Endodermal cell (in vitro differentiated cells): ENCODE results near the gene KCNE2. TPM values are rescaled to one million over a fixed set of nuclear protein-coding genes. Genes with fewer than 3 reads are reported as not detected.
"Not testable (repeated sequence)": the region's sequence is repeated elsewhere in the genome, so short reads cannot be mapped to it uniquely, and the experiment has no call there.

ENCODE experiments used
- DNase-seq: peaks from one replicate; pipeline ENCODE4 v3.0.0-alpha.2; 2017
- H3K27ac ChIP-seq: 2 replicates; pipeline ENCODE4 v1.5.1; 2013; ENCODE audit warnings: mild to moderate bottlenecking, low read depth, low read length, moderate library complexity
- H3K27me3 ChIP-seq: 2 replicates; pipeline ENCODE4 v1.6.1; 2013; ENCODE audit warnings: mild to moderate bottlenecking, low read length, moderate library complexity; ENCODE audit not compliant: insufficient read depth, control insufficient read depth, poor library complexity, severe bottlenecking
- H3K36me3 ChIP-seq: 2 replicates; pipeline ENCODE4 v1.7.0; 2013; ENCODE audit warnings: mild to moderate bottlenecking, low read length, moderate library complexity; ENCODE audit not compliant: control insufficient read depth, insufficient read depth
- H3K4me1 ChIP-seq: one replicate; pipeline ENCODE4 v1.7.0; 2013; ENCODE audit warnings: low read length; ENCODE audit not compliant: control insufficient read depth, insufficient read depth
- H3K4me3 ChIP-seq: 2 replicates; pipeline ENCODE4 v1.5.1; 2013; ENCODE audit warnings: mild to moderate bottlenecking, low read length, moderate library complexity
- H3K9ac ChIP-seq: 2 replicates; pipeline ENCODE4 v1.6.1; 2013; ENCODE audit warnings: mild to moderate bottlenecking, low read length, moderate library complexity; ENCODE audit not compliant: poor library complexity, severe bottlenecking; ENCODE audit errors: extremely low read depth
- H3K9me3 ChIP-seq: 2 replicates; pipeline ENCODE4 v1.6.1; 2013; ENCODE audit warnings: mild to moderate bottlenecking, low read length, moderate library complexity; ENCODE audit not compliant: control insufficient read depth
- H3K27ac Mint-ChIP-seq: 2 replicates; pipeline ENCODE4 v1.8.0; 2020; ENCODE audit warnings: mixed read lengths
- H3K27me3 Mint-ChIP-seq: 2 replicates; pipeline ENCODE4 v1.8.0; 2021; ENCODE audit warnings: mild to moderate bottlenecking, mixed read lengths; ENCODE audit not compliant: insufficient read depth
- H3K36me3 Mint-ChIP-seq: 2 replicates; pipeline ENCODE4 v1.8.0; 2020; ENCODE audit warnings: low read depth, mixed read lengths
- H3K4me1 Mint-ChIP-seq: 2 replicates; pipeline ENCODE4 v1.8.0; 2020; ENCODE audit warnings: mixed read lengths
- H3K4me3 Mint-ChIP-seq: 2 replicates; pipeline ENCODE4 v1.8.0; 2020; ENCODE audit warnings: mild to moderate bottlenecking, moderate library complexity, mixed read lengths
- H3K9me3 Mint-ChIP-seq: 2 replicates; pipeline ENCODE4 v1.8.0; 2020; ENCODE audit warnings: mild to moderate bottlenecking, mixed read lengths
- WGBS, 2 experiments: methylation state at CpG; one replicate each; pipeline versions ENCODE4 v1.1.5 to v1.1.7; 2013; ENCODE audit warnings: missing lambda C conversion rate in 2 of 2, mixed read lengths in 1 of 2; ENCODE audit not compliant: insufficient coverage in 1 of 2, insufficient read length in 1 of 2; 5-methylcytosine and 5-hydroxymethylcytosine counted together
- total RNA-seq, 2 donors: library from RNA; stranded (reverse); fragmentation: NEBNext Ultra II Directional in 1 of 2; extraction: Animal tissue kit (Norgen Biotek cat#: 25700) in 1 of 2; gene quantifications; 2 replicates in 1 of 2; 3 replicates in 1 of 2; pipeline ENCODE4 v1.2.1, GENCODE V29; 2021

The KCNE2 gene
- total RNA-seq, 2 donors from 2014 or later: 0.59 to 3.8 TPM

DNA sequence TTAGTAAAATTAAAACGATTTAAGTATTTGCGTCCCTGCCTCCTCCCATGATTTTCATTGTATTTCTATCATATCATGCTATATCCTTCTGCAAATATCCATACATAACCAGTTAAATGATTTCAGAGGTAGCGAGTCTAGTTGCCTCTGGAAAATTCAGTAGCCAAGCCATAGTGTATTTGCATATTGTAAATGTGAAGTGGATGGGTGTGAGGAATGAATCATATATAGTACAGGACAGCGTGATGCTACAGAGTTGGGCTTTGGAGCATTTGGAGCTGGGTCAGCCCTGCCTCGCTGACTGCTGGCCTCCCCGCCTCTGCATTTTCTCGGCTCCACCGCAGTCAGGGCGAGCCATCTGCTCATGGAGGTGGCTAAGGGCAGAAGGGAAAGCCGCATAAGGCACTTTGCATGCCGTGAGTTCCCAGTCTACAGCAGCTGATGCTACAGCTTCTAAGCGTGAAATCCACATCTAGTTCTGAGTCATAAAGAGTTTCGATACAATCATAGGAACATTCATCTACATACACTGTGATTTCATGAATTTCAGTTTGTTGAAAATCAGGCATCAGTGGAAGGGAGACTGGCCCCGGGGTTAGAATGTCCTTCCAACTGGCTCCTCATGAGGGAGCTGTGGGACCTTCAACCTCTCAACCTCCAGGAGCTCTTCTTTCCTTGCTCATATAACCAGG lies 20.1 kb downstream of the KCNE2 start:
- H3K4me1 Mint-ChIP-seq, H3K4me3 ChIP-seq, DNase-seq, H3K9ac ChIP-seq, H3K9me3 ChIP-seq, H3K36me3 ChIP-seq, H3K27ac ChIP-seq, H3K9me3 Mint-ChIP-seq, H3K36me3 Mint-ChIP-seq, H3K27me3 Mint-ChIP-seq, H3K27me3 ChIP-seq, H3K4me3 Mint-ChIP-seq, H3K4me1 ChIP-seq, H3K27ac Mint-ChIP-seq: not testable (repeated sequence)
- no CpG with 5 or more reads among the region's 14 CpGs for WGBS, 2 experiments

DNA sequence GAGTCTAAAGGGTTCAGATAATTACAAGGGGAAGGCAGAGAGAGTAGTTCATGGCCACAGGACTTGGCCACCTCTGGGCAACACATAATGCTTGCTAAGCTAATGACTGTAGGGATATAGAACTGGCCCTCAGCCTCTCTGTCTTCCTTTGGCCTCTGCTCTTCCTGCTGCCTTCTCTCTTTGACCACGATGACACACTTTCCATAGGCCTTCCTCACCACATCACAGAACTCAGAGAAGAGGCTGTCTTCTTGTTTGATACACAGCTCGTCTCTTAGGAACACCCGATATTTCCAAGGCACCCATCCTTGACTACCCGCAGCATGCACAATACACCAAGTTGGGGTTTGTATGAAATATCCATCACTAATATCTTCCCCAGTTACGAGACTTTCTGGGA lies 36.7 kb downstream of the KCNE2 start:
- H3K4me3 Mint-ChIP-seq, DNase-seq, H3K4me1 Mint-ChIP-seq, H3K27me3 Mint-ChIP-seq, H3K27ac ChIP-seq, H3K9ac ChIP-seq, H3K9me3 ChIP-seq, H3K4me1 ChIP-seq, H3K36me3 ChIP-seq, H3K36me3 Mint-ChIP-seq, H3K4me3 ChIP-seq, H3K27ac Mint-ChIP-seq, H3K9me3 Mint-ChIP-seq, H3K27me3 ChIP-seq: not testable (repeated sequence)
- no CpG with 5 or more reads among the region's 5 CpGs for WGBS, 2 experiments

DNA sequence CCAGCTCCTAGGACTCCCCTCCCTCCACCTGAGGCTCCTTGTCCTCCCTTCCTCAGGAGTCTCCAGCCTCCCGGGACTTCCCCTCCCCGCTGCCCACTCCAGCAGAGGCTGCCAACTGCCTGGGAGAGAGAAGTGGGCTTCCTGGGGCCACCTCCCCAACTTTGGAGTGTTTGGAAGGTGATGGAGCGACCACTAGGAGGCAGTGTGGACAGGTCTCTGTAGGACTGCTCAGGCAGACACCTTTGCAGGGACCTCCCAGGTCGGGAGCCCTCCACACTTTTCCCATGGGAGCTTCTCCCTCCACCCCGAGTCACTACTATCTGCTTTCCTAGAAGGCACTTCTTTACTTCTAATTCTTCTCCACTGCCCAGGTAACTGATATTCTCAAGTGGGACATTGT lies 40.9 kb downstream of the KCNE2 start:
- H3K4me3 ChIP-seq, H3K27ac ChIP-seq, H3K27ac Mint-ChIP-seq, H3K4me1 ChIP-seq, H3K36me3 Mint-ChIP-seq, H3K9me3 ChIP-seq, H3K9ac ChIP-seq, H3K9me3 Mint-ChIP-seq, H3K4me3 Mint-ChIP-seq, H3K4me1 Mint-ChIP-seq, DNase-seq, H3K36me3 ChIP-seq, H3K27me3 Mint-ChIP-seq, H3K27me3 ChIP-seq: not testable (repeated sequence)
- no CpG with 5 or more reads among the region's 5 CpGs for WGBS, 2 experiments

DNA sequence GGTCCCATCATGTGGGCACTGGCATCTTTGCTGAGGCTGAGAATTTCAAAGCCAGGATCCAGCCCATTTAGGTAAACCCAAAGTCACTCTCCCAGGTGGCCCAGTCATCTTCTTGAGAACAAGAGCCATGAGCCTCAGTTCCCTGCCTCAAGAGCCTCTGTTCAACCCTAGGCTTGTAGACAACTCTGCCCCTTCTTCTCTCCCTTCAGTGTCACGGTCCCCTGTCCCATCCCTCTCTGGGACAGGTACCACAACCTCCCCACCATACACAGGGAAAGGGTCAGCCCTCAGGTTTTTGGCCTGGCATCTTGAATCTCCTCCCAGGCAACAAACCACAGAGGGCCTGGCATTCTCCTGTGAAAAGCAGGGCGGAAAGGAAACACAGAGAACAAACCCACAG lies 41.9 kb downstream of the KCNE2 start:
- not testable (repeated sequence) for H3K36me3 Mint-ChIP-seq, H3K9me3 Mint-ChIP-seq, H3K27me3 ChIP-seq, H3K4me3 Mint-ChIP-seq, H3K27me3 Mint-ChIP-seq, H3K4me3 ChIP-seq, H3K27ac ChIP-seq, H3K4me1 ChIP-seq, DNase-seq, H3K9me3 ChIP-seq, H3K4me1 Mint-ChIP-seq, H3K36me3 ChIP-seq, H3K9ac ChIP-seq, H3K27ac Mint-ChIP-seq
- no CpG with 5 or more reads among the region's 2 CpGs for WGBS, 2 experiments

DNA sequence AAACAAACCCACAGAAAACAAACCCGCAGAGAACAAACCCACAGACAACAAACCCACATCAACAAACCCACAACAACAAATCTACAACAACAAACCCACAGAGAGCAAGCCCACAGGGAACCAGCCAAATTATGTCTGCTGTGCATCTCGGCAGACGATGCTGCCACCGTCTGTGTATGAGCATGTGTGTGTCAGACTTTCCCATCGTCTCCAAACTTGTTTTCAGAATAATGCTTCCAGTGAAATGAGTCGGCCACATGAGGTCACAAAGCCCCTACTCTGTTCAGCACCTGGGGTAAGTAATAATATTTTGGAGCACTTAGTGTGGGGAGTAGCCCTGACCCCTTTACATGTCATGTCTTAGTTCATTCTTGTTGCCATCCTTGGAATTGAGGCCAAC lies 42.3 kb downstream of the KCNE2 start:
- H3K9ac ChIP-seq, H3K27me3 ChIP-seq, DNase-seq, H3K27ac ChIP-seq, H3K4me3 Mint-ChIP-seq, H3K4me1 ChIP-seq, H3K27me3 Mint-ChIP-seq, H3K9me3 Mint-ChIP-seq, H3K9me3 ChIP-seq, H3K27ac Mint-ChIP-seq, H3K4me3 ChIP-seq, H3K4me1 Mint-ChIP-seq, H3K36me3 Mint-ChIP-seq, H3K36me3 ChIP-seq: not testable (repeated sequence)
- no CpG with 5 or more reads among the region's 6 CpGs for WGBS, 2 experiments

DNA sequence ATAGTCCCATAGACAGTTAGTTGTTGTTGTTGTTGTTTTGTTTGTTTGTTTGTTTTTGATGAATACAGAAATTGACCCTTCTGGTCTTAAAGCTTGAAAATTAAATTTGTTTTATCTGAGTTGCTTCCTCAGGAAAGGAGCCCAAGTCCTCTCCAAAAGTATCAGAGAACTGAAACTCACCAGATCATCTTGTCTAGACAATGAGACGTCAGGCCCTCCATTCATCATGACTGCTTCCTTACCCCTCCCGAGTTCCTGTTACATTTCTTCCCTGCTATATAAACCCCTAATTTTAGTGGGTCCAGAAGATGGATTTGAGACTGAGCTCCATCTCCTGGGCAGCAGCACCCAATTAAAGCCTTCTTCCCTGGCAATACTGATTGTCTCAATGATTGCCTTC lies 42.9 kb downstream of the KCNE2 start:
- H3K9me3 ChIP-seq, H3K9me3 Mint-ChIP-seq, H3K27ac ChIP-seq, H3K4me3 Mint-ChIP-seq, H3K36me3 ChIP-seq, H3K9ac ChIP-seq, H3K27me3 ChIP-seq, DNase-seq, H3K27ac Mint-ChIP-seq, H3K27me3 Mint-ChIP-seq, H3K4me1 ChIP-seq, H3K36me3 Mint-ChIP-seq, H3K4me3 ChIP-seq, H3K4me1 Mint-ChIP-seq: not testable (repeated sequence)
- no CpG with 5 or more reads among the region's 2 CpGs for WGBS, 2 experiments

DNA sequence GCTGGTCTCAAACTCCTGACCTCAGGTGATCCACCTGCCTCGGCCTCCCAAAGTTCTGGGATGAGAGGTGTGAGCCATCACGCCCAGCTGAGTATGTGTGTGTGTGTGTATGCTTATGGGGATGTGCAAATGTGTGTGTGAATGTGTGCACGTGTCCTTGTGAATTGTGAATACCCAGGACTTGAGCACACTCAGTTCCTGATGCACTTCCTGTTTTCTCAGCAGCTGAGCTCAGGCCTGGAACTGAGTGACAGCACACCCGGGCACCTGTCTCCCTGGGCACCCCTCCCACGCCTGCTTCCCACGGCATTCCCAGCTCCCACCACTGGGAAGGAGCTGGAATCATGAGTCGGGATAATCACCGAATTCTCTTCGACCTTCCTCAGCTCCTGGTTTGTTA lies 43.5 kb downstream of the KCNE2 start:
- WGBS, 2 experiments: no CpG with 5 or more reads among the region's 9 CpGs
- not testable (repeated sequence) for H3K27me3 ChIP-seq, H3K27ac Mint-ChIP-seq, H3K27me3 Mint-ChIP-seq, H3K27ac ChIP-seq, H3K36me3 Mint-ChIP-seq, H3K4me1 ChIP-seq, H3K9me3 ChIP-seq, H3K36me3 ChIP-seq, H3K9me3 Mint-ChIP-seq, H3K4me3 Mint-ChIP-seq, H3K4me1 Mint-ChIP-seq, H3K4me3 ChIP-seq, H3K9ac ChIP-seq, DNase-seq
